ENCODE data around the gene OR2F2.

Gene OR2F2

DNA sequence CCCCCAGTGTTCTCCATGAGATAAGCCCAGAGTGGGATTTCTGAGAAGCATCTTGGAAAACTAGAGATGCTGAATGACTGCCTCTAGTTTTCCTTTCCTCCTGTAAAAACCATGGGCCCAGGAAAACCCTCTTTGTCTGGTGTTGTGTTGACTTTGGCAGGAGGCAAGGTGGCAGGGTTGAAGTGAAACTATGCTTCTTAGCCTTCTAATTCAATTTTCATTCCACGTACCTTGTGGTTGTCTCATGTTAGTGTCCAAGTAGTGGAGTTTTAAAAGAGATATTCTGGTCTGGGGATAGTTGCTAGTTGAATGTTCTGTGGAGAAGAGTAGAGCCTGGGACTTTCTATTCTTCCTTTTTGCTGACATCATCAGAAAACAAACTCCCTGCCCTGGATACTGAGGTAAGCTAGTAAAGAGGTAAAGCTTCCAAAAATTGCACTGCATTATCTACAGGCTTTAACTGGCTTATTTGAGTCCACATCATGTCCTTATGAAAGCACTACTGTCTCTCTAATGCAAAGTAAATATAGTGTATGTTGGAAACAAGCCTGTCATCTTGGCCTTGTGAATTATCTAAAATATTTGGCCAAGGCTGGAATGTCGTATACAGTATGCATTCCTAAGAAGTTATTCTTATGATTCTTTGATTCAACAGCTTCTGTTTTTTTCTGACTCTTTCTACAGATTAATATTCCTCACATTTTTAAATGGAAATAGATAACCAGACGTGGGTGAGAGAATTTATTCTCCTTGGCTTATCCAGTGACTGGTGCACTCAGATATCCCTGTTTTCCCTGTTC lies at the start of gene OR2F2:
Gene OR2F2 (plus strand): TSS at position 708 of the 800 bp plus-strand sequence. CDS start 0 bp downstream, at position 708.
- no peak for DNase-seq

DNA sequence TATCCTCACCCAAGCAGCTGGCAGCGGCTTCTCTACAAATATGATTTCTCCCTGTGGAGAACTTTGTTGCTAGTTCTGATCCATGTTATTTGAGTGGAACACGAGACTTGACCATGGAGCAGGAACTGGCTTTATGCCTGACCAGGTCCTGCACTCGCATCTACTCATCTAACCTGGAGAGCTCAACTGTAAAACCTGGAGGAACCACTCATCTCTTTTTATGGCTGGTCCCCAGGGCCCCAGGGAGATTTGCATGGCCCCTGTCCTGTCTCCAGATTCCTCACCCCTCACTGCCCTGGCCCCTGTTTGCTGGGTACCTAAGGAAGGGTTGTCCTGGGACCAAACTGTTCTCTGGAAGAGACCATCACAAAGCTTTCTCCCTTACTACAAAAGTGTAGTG lies 49.1 kb upstream of the OR2F2 start:
- DNase-seq: no peak

GRCh38 chr7:143886826-143887477 lies 48.1 kb upstream of the OR2F2 start:
- no peak for DNase-seq

GRCh38 chr7:143889068-143889467 lies 46.0 kb upstream of the OR2F2 start:
- no peak for DNase-seq

- no peak for DNase-seq
Observed at GRCh38 chr7:143890558-143890957, 44.5 kb upstream of the OR2F2 start.

DNA sequence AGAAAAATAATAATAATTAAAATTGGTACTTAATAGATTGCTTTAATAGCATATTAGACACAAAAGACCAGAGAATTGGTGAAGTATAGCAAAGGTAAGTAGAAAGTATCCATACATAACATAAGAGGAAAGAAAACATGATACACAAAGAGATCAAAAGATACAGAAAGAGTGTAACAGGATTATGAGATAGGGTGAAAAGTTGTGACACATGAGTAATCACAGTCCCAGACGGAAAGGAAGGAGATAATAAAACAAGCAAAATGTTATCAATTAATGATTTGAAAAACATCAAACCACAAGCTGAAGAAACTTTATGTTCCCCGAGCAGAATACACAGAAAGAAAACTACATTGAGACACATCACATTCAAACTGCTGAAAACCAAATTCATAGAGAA lies 43.6 kb upstream of the OR2F2 start:
- DNase-seq: no peak

DNA sequence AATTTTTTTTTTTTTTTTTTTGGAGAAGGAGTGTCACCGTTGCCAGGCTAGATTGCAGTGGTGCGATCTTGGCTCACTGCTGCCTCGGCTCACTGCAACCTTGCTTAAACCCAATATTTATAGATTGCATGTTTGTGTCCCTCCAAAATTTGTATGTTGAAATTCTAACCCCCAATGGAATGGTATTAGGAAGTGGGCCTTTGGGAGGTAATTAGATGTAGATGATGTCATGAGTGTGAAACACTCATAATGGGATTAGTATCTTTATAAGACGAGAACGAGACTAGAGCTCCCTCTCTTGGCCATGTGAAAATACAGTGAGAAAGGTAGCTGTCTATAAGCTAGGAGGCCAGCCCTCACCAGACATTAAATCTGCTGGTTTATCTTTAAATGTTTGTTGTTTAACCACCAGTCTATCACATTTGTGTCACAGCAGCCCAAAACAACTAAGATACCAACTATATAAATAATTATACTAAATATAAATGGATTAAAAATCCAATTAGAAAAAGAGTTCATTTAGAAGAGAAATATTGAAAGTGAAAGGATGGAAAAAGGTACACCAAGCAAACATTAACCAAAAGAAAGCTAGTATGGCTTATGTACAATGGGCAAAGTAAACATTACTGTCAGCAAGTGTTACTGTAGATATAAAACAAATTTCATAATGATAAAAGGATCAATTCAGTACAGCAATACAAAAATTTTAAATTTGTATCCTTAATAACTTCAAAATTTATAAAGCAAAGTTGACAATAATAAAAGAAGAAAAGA lies 42.3 kb upstream of the OR2F2 start:
- DNase-seq: peak; percentile 64

- DNase-seq: no peak
Observed at GRCh38 chr7:143896667-143897066, 38.4 kb upstream of the OR2F2 start.

- no peak for DNase-seq
Observed at GRCh38 chr7:143898810-143899209, 36.2 kb upstream of the OR2F2 start.

DNA sequence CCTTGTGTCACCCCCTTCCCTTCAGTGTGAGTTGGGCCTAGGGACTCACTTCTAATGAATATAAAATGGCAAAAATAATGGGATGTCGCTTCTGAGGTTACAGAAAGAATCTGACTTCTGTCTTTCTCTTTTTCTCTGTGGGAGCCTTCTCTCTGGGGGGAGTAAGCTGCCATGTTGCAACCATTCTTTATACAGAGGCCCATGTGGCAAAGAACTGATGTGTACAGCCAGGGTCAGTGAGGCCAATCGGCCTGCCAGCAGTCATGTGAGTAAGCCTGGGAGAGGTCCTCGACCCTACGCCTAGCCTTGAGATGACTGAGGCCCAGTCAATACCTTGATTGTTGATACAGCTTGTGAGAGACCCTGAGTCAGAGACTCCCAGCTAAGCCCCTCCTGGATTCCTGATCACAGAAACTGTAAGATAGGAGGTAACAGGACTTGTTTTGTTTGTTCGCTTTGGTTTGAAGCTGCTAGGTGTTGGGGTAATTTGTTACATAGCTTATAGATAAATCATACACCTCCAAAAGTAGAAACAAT lies 34.7 kb upstream of the OR2F2 start:
- no peak for DNase-seq

GRCh38 chr7:143901332-143901667 lies 33.7 kb upstream of the OR2F2 start:
- no peak for DNase-seq

- peak; percentile 93 for DNase-seq
Observed at GRCh38 chr7:143901668-143902331, 33.2 kb upstream of the OR2F2 start, which contains the start of gene TCAF1. TCAF1 (minus strand) TSS chr7:143902176; CDS start chr7:143876608, 25,568 bp downstream.

- no peak for DNase-seq
Observed at GRCh38 chr7:143902332-143902899, 32.6 kb upstream of the OR2F2 start.

GRCh38 chr7:143905509-143905908 lies 29.5 kb upstream of the OR2F2 start:
- no peak for DNase-seq

DNA sequence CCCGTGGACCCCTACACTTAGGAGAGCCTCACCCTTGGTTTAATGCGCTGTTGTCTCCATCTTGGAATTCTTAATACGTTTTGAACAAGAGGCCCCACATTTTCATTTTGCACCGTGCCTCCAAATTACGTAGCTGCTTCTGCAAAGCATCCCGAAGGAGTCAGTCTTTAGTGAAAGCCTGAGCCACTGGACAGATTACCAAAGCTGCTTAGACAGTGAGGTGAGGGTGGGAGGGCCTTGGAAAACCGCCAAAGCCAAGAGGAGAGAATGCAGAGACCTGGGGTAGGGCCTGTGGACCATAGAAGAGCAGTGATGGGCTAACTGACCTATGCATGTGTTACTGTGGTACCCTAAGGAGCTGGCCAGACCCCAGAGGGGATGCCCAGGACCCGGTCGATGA lies 28.9 kb upstream of the OR2F2 start:
- DNase-seq: no peak

- no peak for DNase-seq
Observed at GRCh38 chr7:143906895-143907294, 28.1 kb upstream of the OR2F2 start.

GRCh38 chr7:143908120-143908519 lies 26.9 kb upstream of the OR2F2 start:
- no peak for DNase-seq

DNA sequence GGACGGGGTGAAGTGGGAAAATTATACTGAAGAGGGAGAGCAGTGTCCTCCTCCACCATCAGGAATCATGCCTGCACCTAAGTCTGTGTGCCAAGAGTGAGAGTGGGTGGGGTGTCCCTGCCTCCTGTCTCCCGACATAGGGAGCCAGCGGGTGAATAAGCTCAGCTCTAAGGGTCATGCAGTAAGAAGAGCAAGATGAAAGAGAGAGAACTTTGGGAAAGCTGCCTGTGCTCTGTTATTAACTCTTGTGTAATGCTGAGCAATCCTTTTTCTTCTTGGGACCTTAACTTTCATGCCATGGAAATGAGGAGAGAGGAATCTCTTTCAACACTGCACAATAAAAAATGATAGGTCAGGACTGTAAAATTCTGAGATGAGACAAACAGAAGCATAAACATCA lies 25.2 kb upstream of the OR2F2 start:
- DNase-seq: no peak

- DNase-seq: no peak
Observed at GRCh38 chr7:143910473-143911248, 24.4 kb upstream of the OR2F2 start.

DNA sequence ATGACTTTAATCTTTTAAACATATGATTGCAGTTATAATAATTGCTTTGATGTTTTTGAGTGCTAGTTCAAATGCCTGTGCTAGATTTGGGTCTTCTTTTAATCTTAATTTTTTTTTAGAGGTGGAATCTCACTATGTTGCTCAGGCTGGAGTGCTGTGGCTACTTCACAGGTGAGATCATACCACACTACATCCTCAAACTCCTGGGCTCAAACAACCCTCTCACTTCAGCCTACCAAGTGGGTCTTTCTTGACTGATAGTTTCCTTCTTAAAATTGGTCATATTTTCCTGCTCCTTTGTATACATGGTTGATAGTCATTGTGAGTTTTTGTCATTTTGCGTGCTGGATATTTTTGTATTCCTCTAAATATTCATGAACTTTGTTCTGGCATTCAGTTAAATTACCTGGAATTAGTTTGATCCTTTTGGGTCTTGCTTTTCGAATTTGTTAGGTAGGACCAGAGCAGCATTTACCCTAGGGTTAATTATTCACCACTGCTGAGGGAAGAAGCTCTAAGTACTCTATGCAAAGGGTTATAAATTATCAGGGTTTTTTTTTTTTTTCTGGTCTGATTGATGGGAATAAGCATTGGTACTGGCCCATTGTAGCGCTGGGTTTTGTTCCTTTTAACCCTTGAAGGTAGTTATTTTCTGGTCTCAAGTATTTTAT lies 21.0 kb upstream of the OR2F2 start:
- no peak for DNase-seq

All from activated CD4-positive, alpha-beta T cell treated with anti-CD3 and anti-CD28 coated beads, Interleukin-2, Interleukin-6, amounts not matched to agents 100 ng/mL and 50 ng/mL, durations not matched to agents 16 hours and 8 hours (primary cell).